GM23338 (cell line): ENCODE measurements around the gene TPT1. TPM values are rescaled to one million over a fixed set of nuclear protein-coding genes. Genes with fewer than 3 reads are reported as not detected.
A peak's percentile ranks its signal among the peaks of the same experiment; 100 is the strongest.

ENCODE experiments used
- ATAC-seq: fragments of 200-7000 bp; cut with Tn5 transposase; 3 replicates; pipeline ENCODE4 v1.9.1; 2020
- DNase-seq: peaks from one replicate; pipeline ENCODE4 v3.0.0-alpha.2; 2015; ENCODE audit warnings: low spot score
- H2AFZ ChIP-seq: fragments of 200-600 bp; sonication (generic); 2 replicates; pipeline ENCODE4 v1.8.0; 2016; ENCODE audit warnings: antibody characterized with exemption, mild to moderate bottlenecking, moderate library complexity
- H3F3A ChIP-seq: fragments of 200-600 bp; sonication (generic); replicated peaks from 2 replicates; pipeline ENCODE4 v1.8.0; 2017; ENCODE audit warnings: antibody characterized with exemption, mixed run types, low read depth
- H3K27ac ChIP-seq: fragments of 200-600 bp; sonication (generic); 2 replicates; pipeline ENCODE4 v1.6.1; 2016; ENCODE audit warnings: low read depth
- H3K27me3 ChIP-seq: fragments of 200-600 bp; sonication (generic); 2 replicates; pipeline ENCODE4 v1.8.0; 2016; ENCODE audit warnings: mild to moderate bottlenecking, mixed run types, moderate library complexity; ENCODE audit not compliant: insufficient read depth
- H3K36me3 ChIP-seq: fragments of 200-600 bp; sonication (generic); 2 replicates; pipeline ENCODE4 v1.8.0; 2016; ENCODE audit warnings: mild to moderate bottlenecking; ENCODE audit not compliant: insufficient read depth
- H3K4me1 ChIP-seq: fragments of 200-600 bp; sonication (generic); 2 replicates; pipeline ENCODE4 v1.8.0; 2016; ENCODE audit warnings: mild to moderate bottlenecking, moderate library complexity; ENCODE audit not compliant: insufficient read depth
- H3K4me2 ChIP-seq: fragments of 200-600 bp; sonication (generic); 2 replicates; pipeline ENCODE4 v1.7.1; 2017; ENCODE audit warnings: mixed run types
- H3K4me3 ChIP-seq: fragments of 200-600 bp; sonication (generic); 2 replicates; pipeline ENCODE4 v1.6.1; 2016; ENCODE audit warnings: mixed run types
- H3K79me2 ChIP-seq: fragments of 200-600 bp; sonication (generic); replicated peaks from 2 replicates; pipeline ENCODE4 v1.8.0; 2017; ENCODE audit warnings: mild to moderate bottlenecking; ENCODE audit not compliant: insufficient read depth
- H3K9me2 ChIP-seq: fragments of 200-600 bp; sonication (generic); 2 replicates; pipeline ENCODE4 v1.8.0; 2017; ENCODE audit not compliant: insufficient read depth
- H4K20me1 ChIP-seq: fragments of 200-600 bp; sonication (generic); replicated peaks from 2 replicates; pipeline ENCODE4 v1.8.0; 2017; ENCODE audit warnings: mild to moderate bottlenecking; ENCODE audit not compliant: insufficient read depth
- H3K27ac Mint-ChIP-seq: 2 replicates; pipeline ENCODE4 v1.8.0; 2020; ENCODE audit warnings: inconsistent platforms, mild to moderate bottlenecking, moderate library complexity, mixed read lengths
- H3K27me3 Mint-ChIP-seq: 3 replicates; pipeline ENCODE4 v1.8.0; 2022; ENCODE audit warnings: low read depth, mild to moderate bottlenecking, moderate library complexity, mixed read lengths, inconsistent platforms; ENCODE audit not compliant: insufficient read depth, poor library complexity
- H3K36me3 Mint-ChIP-seq: 3 replicates; pipeline ENCODE4 v1.8.0; 2021; ENCODE audit warnings: low read depth, mild to moderate bottlenecking, inconsistent platforms, moderate library complexity, mixed read lengths
- H3K4me1 Mint-ChIP-seq: 3 replicates; pipeline ENCODE4 v1.8.0; 2020; ENCODE audit warnings: mild to moderate bottlenecking, inconsistent platforms, mixed read lengths
- H3K4me3 Mint-ChIP-seq: 3 replicates; pipeline ENCODE4 v1.8.0; 2021; ENCODE audit warnings: moderate library complexity, mild to moderate bottlenecking, inconsistent platforms, mixed read lengths
- H3K9me3 Mint-ChIP-seq: 3 replicates; pipeline ENCODE4 v1.8.0; 2020; ENCODE audit warnings: moderate library complexity, mild to moderate bottlenecking, inconsistent platforms, mixed read lengths
- CREB1 ChIP-seq: fragments of 250-450 bp; sonication (Bioruptor Pico); IDR thresholded peaks from 2 replicates; pipeline ENCODE4 v1.5.0; 2020; ENCODE audit warnings: low read depth, mild to moderate bottlenecking, moderate library complexity
- CTCF ChIP-seq, 2 experiments: fragments of 200-600 bp in 1 of 2; sonication (generic) in 1 of 2; conservative IDR thresholded peaks; 2 replicates each; pipeline versions ENCODE4 v1.5.1 to v1.6.1; 2016 to 2017; ENCODE audit warnings: antibody characterized with exemption in 2 of 2, low read depth in 2 of 2, mild to moderate bottlenecking in 2 of 2, moderate library complexity in 1 of 2
- ETS1 ChIP-seq: IDR thresholded peaks from 2 replicates; pipeline ENCODE4 v1.6.1; 2016; ENCODE audit warnings: antibody characterized with exemption
- EZH2 ChIP-seq: fragments of 200-600 bp; sonication (generic); IDR thresholded peaks from one replicate; pipeline ENCODE4 v1.8.0; 2017; ENCODE audit warnings: antibody characterized with exemption, mild to moderate bottlenecking, low read depth; ENCODE audit not compliant: unreplicated experiment
- EZH2phosphoT487 ChIP-seq: fragments of 200-600 bp; sonication (generic); IDR thresholded peaks from one replicate; pipeline ENCODE4 v1.8.1; 2018; ENCODE audit warnings: antibody characterized with exemption; ENCODE audit not compliant: unreplicated experiment
- POLR2AphosphoS5 ChIP-seq: IDR thresholded peaks from 2 replicates; pipeline ENCODE4 v1.6.1; 2016; ENCODE audit warnings: antibody characterized with exemption, low read depth
- ZNF114 ChIP-seq: fragments of 250-450 bp; sonication (Bioruptor Pico); IDR thresholded peaks from 2 replicates; pipeline ENCODE4 v1.5.0; 2020; ENCODE audit warnings: mild to moderate bottlenecking, moderate library complexity
- ZNF331 ChIP-seq: fragments of 250-450 bp; sonication (Bioruptor Pico); IDR thresholded peaks from 2 replicates; pipeline ENCODE4 v1.5.0; 2020; ENCODE audit warnings: low read depth, mild to moderate bottlenecking, moderate library complexity
- ZNF462 ChIP-seq: fragments of 250-450 bp; sonication (Bioruptor Pico); IDR thresholded peaks from 2 replicates; pipeline ENCODE4 v1.5.0; 2020; ENCODE audit warnings: mild to moderate bottlenecking, moderate library complexity
- polyA plus RNA-seq: library from polyadenylated mRNA; unstranded; fragments of >200 nt; fragmentation: Nextera tagmentation; extraction: Ambion mirVana; gene quantifications from 2 replicates; pipeline ENCODE4 v1.2.1, GENCODE V29; 2016
- total RNA-seq: library from RNA; depleted of rRNA; stranded (reverse); fragments of >200 nt; shearing (Covaris generic); gene quantifications from 2 replicates; pipeline ENCODE4 v1.2.3, GENCODE V29; 2014

Gene TPT1
- total and polyA plus RNA-seq, 2 experiments from 2014 or later: 1,385 to 2,519 TPM

- DNase-seq (no peak), ATAC-seq (no peak)
- Histone ChIP-seq H3K79me2 (no peaks in the 10 kb centered on the region), H3F3A (no peaks in the 10 kb centered on the region), H3K4me2 (no peak overlapping the region), H3K27ac (no peak overlapping the region), H2AFZ (no peak overlapping the region), H3K9me2 (no peaks in the 10 kb centered on the region), H3K36me3 (no peaks in the 10 kb centered on the region), H3K27me3 (no peaks in the 10 kb centered on the region), H4K20me1 (no peaks in the 10 kb centered on the region), H3K4me3 (no peak overlapping the region), H3K4me1 (peaks cover 14% of the 10 kb centered on the region; the same call in 1 of the 2 replicates)
- Mint-ChIP-seq H3K36me3 (no peaks in the 10 kb centered on the region), H3K9me3 (no peaks in the 10 kb centered on the region), H3K27ac (no peak overlapping the region), H3K27me3 (peaks cover 4% of the 10 kb centered on the region), H3K4me1 (peaks cover 11% of the 10 kb centered on the region), H3K4me3 (no peak overlapping the region)
- TF ChIP-seq EZH2: no peak
- TF ChIP-seq ZNF114 (CRISPR knock-in tag): no peak
- TF ChIP-seq CTCF (conservative IDR thresholded peaks at IDR 0.05; ENCODE audit: low read depth in 2 of 2): no peak
- TF ChIP-seq EZH2phosphoT487: no peak
- no peak for TF ChIP-seq ETS1
- TF ChIP-seq CREB1: no peak
- no peak for TF ChIP-seq POLR2AphosphoS5
- no peak for TF ChIP-seq ZNF331 (CRISPR knock-in tag)
These were observed 38.0 kb downstream of the TPT1 start for GRCh38 chr13:45303026-45303425.

GRCh38 chr13:45302507-45302906 is 38.5 kb downstream of the TPT1 start:
- peak; percentile 36 for ATAC-seq
- no peaks in the 10 kb centered on the region for H3K79me2 ChIP-seq
- no peak overlapping the region for H3K27ac ChIP-seq
- H3K4me1 Mint-ChIP-seq: peaks cover 11% of the 10 kb centered on the region
- no peaks in the 10 kb centered on the region for H3F3A ChIP-seq
- H3K27ac Mint-ChIP-seq: no peak overlapping the region
- no peak overlapping the region for H3K4me3 Mint-ChIP-seq
- H3K36me3 ChIP-seq: no peaks in the 10 kb centered on the region
- H3K4me2 ChIP-seq: no peak overlapping the region
- H3K9me3 Mint-ChIP-seq: no peaks in the 10 kb centered on the region
- peak; percentile 30 for DNase-seq
- TF ChIP-seq ETS1: no peak
- TF ChIP-seq POLR2AphosphoS5: no peak
- no peak for TF ChIP-seq ZNF462
- H3K36me3 Mint-ChIP-seq: no peaks in the 10 kb centered on the region
- H3K4me1 ChIP-seq: peaks cover 14% of the 10 kb centered on the region; the same call in 1 of the 2 replicates
- H2AFZ ChIP-seq: no peak overlapping the region
- H3K27me3 ChIP-seq: no peaks in the 10 kb centered on the region
- no peak overlapping the region for H3K4me3 ChIP-seq
- no peaks in the 10 kb centered on the region for H4K20me1 ChIP-seq
- H3K27me3 Mint-ChIP-seq: peaks cover 6% of the 10 kb centered on the region
- H3K9me2 ChIP-seq: no peaks in the 10 kb centered on the region
